HG02981 (cell line): ENCODE measurements around the gene ZNF140.

ENCODE experiments used
- ATAC-seq: cut with Tn5 transposase; IDR thresholded peaks from one replicate; pipeline ENCODE4 v1.9.1; 2021; ENCODE audit warnings: mild to moderate bottlenecking, moderate library complexity; ENCODE audit not compliant: unreplicated experiment

Gene ZNF140

DNA sequence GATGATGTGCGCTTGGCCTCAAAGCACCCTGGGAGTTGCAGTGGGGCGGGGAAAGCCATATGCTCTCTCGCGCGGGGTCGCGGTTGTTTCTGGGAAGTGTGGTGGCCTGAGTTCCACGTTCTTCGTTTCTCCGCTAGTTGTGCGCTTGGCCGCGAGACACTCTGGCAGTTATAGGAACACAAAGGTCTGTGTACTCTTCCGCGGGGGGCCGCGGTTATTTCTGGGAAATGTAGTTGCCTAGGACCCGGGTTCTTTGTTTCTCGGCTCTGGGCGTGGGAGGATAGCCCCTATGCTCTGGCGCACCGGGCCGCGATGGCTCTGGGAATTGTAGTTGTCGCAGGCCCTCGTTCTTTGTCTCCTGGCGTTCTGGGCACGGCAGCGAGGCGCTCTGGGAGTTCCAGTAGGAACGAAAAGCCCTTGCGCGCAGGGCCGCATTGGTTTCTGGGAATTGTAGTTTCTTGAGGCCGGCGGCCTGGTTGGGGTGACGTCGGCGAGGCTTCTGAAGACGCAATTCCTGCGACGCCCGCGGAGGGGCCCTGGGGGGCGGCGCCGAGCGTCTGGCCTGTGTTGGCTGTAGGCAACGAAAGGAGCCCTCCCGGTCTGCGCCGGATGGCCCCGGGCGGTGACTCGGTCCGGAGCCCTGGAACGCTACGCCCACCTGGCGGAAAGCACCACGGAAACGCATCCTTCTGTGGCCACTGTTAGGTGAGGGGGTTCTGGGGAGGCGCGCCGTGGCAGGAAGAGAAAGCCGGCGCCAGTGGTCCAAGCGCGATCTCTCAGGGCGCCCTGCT, at the start of gene ZNF140:
ZNF140 (plus strand) TSS at position 556 of the 791 bp plus-strand sequence. CDS start 398 bp downstream, outside the sequence.
- ATAC-seq: peak; percentile 68

DNA sequence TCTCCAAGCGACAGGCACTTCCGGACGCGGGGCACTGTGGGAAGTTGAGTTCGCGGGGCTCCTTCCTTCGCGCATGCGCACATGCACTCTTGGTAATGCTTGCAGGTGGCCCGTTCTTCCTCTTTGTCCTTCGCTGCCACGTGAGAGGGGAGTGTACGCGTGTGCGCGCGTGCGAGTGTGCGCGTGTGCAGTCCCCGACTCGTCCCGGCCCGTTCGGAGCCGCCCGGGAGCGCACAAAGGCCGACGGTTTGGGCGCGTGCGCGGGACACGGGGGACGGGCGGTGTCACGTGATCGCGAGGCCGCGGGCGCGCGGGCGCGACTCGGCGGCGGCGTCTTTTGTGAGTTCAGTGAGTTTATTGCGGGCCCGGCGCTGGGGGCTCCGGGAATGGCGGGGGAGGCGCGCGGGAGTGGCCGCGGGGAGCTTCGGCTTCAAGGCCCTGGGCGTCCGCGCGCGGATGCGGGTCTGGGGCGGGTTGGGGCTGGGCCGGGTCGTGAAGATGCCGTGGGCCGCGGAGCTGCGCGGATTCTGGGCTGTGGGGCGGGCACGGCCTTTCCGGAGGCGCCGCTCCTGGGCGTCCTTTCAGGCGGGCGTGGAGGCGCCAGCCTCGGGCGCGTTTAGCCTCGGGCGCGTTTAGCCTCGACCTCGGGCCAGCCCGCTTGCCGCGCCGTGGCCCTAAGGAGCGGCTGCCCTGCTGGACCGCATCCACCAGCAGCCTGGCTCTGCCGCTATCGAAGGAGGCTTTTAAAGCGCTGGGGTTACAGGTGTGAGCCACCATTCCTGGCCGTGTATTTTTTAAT, 43.3 kb upstream of the ZNF140 start, which contains the start of gene ZNF84:
ZNF84 (plus strand) TSS at position 303 of the 799 bp plus-strand sequence. CDS start 3,959 bp downstream, outside the sequence.
- peak; percentile 91 for ATAC-seq

DNA sequence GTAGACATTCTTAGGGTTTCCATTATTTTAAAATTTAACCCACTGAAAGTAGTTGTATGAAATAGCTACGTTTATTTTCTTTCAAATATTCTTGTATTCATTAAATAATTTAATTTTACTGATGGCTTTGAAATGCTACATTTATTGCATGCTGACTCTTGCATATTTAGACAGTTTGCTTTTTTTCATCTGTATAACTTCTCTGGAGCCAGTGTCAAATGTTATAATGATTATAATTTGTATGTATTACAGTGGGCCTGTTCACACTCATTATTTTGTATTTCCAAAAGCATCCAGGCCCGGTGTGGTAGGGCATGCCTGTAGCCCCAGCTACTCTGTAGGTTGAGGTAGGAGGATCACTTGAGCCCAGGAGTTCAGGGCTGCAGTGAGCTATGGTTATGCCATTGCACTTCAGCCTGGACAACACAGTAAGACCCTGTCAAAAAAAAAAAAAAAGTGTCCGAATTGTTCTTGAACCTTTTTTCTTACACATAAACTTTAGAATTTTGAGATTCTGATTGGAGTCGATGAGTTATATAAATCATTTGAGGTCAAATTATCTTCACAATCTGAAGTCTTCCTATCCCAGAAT, 42.5 kb upstream of the ZNF140 start:
- no peak for ATAC-seq

DNA sequence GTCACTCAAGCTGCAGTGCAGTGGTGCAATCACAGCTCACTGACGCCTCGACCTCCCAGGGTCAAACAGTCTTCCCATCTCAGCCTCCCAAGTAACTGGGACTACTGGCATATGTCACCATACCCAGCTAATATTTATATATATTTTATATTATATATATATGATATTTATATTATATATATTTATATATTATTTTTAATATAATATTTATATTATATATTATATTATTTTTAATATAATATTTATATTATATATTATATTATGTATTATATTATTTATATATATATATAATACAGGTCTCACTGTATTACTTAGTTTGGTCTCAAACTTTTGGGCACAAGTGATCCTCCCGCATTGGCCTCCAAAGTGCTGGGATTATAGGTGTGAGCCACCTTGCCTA, 34.0 kb upstream of the ZNF140 start:
- no peak for ATAC-seq

- ATAC-seq: no peak
Measured at GRCh38 chr12:133057446-133057845, 23.3 kb upstream of the ZNF140 start.

DNA sequence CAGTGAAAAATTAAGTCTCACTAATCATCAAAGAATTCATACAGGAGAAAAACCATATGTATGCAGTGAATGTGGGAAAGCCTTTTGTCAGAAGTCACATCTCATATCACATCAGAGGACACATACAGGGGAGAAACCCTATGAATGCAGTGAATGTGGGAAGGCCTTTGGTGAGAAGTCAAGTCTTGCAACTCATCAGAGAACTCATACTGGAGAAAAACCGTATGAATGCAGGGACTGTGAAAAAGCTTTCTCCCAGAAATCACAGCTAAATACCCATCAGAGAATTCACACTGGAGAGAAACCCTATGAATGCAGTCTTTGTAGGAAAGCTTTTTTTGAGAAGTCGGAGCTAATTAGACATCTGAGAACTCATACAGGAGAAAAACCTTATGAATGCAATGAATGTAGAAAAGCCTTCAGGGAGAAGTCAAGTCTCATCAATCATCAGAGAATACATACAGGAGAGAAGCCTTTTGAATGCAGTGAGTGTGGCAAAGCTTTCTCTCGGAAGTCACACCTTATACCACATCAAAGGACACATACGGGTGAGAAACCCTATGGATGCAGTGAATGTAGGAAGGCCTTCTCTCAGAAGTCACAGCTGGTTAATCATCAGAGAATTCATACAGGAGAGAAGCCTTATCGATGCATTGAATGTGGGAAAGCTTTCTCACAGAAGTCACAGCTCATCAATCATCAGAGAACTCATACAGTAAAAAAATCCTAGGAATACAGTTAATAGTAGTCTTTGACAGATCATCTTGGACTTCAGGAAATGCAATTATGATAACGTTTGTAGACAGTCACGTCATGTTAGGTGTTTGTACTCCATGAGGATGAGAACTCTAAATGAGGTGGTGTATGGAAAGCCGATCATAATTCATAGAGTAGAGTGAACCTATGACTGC, 22.3 kb upstream of the ZNF140 start:
- no peak for ATAC-seq

GRCh38 chr12:133061954-133062353, 18.8 kb upstream of the ZNF140 start:
- ATAC-seq: no peak

DNA sequence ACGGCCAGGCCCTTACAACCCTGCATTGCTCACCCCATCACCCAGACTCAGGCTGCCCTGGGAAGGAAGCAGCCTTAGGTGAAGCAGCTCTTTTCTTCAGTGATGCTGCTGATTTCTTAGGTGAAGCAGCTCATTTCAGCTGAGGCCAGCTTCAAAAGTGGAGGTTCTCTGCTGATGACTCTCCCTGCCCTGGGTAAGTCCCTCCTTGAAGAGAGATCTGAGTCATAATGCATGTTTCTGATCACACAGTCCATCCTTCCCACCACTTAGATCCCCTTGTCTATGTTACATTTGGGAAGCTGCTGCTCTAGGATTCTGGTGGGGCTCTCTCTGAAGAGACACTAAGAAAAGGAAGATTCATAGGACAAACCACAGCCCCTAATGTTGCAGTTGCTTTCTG, 17.2 kb upstream of the ZNF140 start:
- ATAC-seq: no peak

- ATAC-seq: no peak
Measured at GRCh38 chr12:133073836-133074235, 6.9 kb upstream of the ZNF140 start.

- peak; percentile 67 for ATAC-seq
Measured at GRCh38 chr12:133080026-133080367, 726 bp upstream of the ZNF140 start.

- ATAC-seq: no peak
Measured at GRCh38 chr12:133081159-133081780, 547 bp downstream of the ZNF140 start.

- no peak for ATAC-seq
Measured at GRCh38 chr12:133083345-133083744, 2.6 kb downstream of the ZNF140 start.

DNA sequence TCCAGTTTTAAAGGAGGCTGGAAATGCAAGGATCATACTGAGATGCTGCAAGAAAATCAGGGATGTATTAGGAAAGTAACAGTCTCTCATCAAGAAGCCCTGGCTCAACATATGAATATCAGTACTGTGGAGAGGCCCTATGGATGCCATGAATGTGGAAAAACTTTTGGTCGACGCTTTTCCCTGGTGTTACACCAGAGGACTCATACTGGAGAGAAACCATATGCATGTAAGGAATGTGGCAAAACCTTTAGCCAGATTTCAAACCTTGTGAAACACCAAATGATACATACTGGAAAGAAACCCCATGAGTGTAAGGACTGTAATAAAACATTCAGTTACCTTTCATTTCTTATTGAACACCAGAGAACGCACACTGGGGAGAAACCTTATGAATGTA, 24.9 kb downstream of the ZNF140 start:
- no peak for ATAC-seq

DNA sequence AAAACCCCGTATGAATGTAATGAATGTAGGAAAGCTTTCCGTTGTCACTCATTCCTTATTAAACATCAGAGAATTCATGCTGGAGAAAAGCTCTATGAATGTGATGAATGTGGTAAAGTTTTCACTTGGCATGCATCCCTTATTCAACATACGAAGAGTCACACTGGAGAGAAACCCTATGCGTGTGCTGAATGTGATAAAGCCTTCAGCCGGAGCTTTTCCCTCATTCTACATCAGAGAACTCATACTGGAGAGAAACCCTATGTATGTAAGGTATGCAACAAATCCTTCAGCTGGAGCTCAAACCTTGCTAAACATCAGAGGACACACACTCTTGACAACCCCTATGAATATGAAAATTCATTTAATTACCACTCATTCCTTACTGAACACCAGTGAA, 25.5 kb downstream of the ZNF140 start:
- no peak for ATAC-seq

GRCh38 chr12:133107121-133107520, 26.4 kb downstream of the ZNF140 start:
- no peak for ATAC-seq

DNA sequence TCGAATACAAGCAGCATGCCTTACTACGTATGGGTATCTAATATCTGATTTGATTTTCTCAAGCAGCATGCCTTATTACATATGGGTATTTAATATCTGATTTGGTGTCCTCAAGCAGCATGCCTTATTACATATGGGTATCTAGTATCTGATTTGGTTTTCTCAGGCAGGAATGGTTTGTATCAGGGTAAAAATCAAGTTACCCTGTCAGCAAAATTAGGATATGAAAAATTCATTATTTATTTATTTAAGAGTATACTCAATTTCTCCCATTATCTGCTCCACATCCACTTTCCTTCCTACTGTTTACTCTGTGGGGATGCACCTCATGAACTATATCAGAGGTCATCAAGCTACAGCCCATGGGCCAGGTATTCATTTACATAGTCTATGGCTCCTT, 27.4 kb downstream of the ZNF140 start:
- ATAC-seq: no peak

DNA sequence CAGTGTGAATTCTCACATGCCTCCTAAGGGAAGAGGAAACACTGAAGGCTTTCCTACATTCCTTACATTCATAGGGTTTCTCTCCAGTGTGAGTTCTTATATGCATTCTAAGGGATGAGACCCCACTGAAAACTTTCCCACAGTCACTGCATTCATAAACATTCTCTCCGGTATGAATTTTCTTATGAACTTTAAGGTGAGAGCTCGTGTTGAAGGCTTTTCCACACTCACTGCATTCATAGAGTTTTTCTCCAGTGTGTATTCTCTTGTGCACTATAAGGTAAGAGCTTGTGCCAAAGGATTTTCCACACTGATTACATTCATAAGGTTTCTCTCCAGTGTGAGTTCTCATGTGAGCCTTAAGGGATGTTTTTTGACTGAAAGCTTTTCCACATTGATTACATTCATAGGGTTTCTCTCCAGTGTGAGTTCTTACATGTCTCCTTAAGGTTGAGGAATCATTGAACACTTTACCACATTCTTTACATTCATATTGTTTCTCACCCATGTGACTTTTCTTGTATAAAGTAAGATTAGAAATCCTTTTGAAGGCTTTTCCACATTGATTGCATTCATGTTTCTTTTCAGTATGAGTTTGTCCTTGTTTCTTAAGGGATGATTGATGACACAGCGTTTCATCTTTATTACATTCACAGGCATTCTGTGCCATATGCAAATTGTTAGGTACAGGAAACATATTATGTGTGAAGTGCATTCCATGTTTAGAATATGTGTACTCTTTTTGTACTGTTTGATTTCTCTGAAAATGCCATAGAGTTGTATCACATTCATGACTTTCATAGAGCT, 39.9 kb downstream of the ZNF140 start:
- no peak for ATAC-seq

DNA sequence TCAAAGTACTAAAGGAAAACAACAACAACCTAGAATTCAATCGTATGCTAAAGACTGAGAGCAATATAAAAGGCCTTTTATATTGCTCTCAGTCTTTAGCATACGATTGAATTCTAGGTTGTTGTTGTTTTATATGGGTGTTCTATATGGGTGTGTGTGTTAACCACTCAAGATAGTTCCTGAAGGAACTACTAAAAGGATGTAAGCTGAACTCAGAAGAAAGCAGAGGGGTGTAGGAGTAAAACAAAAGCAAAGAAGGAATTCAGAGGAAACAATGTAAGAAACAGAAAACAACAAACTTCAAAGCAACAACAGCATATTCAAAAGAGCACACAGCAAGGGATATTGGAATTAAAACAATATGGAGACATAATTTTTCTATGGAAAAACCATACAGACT, 44.0 kb downstream of the ZNF140 start:
- ATAC-seq: no peak

- ATAC-seq: no peak
Measured at GRCh38 chr12:133129368-133130037, 48.8 kb downstream of the ZNF140 start.
